IPS-NIHi7 (cell line): ENCODE results near the gene LTBP3.

Experiments
- DNase-seq: peaks from one replicate; pipeline ENCODE4 v3.0.0; 2012; ENCODE audit warnings: mixed read lengths; ENCODE audit errors: extremely low spot score

Gene LTBP3

GRCh38 chr11:65496304-65497140 is 61.6 kb downstream of the LTBP3 start:
- DNase-seq = no peak

DNA sequence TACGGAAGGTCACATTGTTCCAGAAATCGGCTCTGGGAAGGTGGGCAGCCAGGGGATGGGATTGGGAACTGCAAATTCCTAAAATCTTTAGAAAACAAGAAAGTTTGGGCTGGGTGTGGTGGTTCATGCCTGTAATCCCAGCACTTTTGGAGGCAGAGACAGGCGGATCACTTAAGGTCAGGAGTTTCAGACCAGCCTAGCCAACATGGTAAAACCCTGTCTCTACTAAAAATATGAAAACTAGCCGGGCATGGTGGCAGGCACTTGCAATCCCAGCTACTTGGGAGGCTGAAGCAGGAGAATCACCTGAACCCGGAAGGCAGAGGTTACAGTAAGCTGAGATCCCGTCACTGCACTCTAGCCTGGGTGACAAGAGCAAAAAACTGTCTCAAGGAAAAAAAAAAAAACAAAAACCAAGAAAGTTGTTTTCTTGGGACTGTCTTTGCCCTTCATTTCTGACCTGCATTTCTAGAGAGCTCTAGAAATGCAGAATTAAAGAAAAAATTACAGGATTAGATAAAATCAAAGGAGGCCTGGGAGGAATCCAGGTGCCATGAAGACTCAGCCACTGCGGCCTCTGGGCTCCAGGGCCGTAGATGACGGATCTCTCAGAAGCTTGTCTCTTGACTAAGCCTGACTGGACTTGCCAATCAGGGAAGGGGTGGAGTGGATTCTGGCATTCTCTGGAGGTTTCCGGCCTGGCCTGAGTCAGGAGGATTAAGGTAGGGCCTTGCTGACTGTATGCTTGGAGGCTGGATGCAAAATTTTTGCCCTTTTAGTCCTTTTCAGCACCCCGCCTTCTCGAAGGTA is 64.6 kb downstream of the LTBP3 start:
- DNase-seq = no peak

DNA sequence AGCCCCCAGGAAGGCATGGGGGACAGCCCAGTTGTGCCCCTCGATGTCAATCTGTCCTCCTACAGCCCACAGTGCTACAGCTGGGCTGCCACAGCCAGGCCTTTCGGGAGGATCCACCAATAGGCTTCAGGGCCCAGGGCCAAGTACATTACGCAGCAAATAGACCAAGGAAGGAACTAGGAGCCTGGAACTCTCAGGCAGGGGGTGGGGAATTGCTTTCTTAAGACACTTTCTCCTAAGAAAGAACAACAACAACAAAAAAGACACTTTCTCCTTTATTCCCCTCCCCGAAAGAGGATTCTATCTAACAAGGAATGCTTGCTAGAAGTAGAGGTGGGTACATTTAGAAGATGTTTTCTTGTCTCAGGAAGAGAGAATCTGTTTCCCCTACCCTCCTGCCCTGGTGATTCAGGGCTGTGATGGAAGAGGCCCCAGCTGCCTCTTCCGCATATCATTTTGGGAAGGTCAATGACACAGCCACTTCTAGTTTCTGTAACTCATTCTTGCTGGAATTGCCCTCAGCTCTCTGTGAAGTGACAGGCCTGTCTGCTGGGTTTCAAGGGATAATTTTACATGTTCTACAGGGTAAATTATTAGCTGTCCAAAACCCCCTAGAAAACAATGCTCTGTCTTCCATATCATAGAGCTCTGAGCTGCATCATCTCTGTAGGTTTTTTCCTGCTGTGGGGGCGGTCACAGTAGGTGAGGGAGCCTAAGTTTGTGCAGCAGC is 65.4 kb downstream of the LTBP3 start:
- DNase-seq = no peak

DNA sequence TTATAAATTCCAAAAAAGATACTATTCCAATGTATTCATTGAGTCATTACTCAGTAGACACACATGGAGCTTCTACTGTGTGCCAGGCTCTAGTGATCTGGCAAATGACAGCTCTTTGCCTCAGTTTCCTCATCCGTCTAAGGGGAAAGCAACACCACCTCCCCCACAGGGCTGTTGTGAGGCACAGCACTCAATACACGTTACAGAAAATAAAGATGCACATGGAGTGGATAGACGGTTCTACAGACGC is 65.8 kb downstream of the LTBP3 start:
- no peak for DNase-seq

DNA sequence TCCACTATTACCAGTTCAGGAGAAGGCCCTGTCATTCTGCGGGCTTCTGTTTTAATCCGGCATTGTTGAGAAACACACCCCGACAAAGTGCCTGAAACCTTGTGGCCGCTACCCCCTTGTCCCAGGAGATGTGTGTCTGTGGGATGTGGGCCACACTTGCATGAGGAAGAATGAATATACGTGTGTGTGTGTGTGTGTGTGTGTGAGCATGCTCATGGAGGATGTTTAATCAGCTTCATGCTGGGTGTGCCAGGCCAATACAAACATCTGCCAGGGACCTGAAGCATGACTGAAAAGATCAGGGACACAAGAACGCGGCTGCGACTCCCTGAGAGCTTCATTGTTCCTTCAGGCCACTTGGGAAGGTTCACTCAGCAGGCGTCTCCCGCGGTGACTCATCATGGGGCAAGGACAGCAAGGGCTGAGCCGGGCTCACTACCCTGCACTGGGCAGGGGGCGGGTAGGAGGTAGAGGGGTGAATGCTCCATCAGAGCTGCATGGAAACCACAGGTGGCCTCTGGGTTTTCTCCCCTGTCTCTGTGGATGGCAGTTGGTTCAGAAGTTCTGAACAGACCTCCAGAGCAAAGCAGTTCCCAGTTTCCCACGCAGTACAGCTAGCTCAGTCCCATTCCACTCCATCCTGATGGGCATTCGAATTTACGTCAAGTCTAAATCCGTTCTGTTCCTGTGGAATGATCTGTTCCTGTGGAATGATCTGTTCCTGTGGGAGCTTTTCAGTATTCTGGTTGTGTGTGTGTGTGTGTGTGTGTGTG is 66.4 kb downstream of the LTBP3 start:
- DNase-seq = no peak

GRCh38 chr11:65491163-65491465 is 67.0 kb downstream of the LTBP3 start:
- DNase-seq = no peak

DNA sequence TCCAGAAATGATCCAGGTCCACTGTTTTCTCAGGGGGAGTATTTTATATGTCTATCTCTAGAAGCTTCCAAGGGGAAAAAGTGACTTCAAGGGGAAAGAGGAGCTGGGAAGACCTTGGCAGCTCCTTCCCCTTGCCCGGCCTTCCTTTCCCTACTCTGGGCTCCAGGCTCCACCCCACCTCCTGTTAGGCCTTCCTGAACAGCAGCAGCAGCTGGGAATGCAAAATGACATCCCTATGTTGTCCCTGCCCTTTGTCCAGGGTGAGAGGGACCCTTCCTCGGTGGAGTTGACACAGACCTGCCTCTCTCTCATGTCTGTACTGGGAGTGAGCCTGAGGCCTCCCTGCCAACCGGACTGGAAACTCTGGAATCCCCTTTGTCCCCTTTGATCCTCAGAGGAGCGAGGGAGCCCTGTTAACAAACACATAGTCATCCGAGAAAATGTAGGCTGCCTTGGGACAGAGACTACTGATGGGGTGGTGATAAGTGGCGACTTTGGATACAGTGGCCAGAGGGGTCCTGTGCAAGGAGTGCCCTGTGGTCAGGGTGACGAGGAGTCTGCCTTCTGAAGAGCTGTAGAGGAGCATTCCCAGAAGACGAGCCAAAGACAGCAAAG is 68.3 kb downstream of the LTBP3 start:
- no peak for DNase-seq

DNA sequence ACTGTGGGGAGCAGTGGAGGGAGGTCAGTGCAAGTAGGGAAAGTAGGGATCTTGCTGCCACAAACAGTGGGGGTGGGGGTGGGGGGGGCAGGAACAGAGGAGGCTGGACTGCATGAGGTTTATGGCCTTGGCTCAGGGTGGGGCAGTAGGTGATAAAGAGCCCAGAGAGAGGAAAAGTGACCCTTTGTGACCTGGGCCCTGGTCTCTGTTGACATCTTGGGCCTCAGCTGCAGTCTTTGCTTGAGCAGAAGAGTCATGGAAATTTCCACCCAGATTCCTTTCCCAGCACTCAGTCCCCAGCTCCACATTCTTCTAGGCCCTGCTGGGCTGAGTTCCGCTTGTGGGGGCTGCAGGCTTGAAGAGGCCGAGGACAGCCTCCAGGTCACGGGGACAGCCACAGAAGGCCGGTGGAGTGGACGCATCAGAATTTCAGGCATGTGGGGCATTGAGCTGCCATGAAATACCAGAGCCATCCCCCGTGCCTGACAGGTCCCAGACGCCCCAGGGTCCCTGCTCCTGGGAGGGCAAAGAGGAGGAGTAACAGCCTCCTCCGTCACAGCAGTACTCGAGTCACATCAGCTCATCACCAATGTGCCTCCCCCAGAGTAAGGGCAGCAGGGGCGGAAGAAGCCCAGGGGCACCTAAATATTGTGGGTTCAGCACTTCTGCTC is 69.0 kb downstream of the LTBP3 start:
- DNase-seq = no peak
